NCI-H748 (cell line): ENCODE data around the gene CTSW.

Experiments used
- DNase-seq: peaks from one replicate; lab custom pipeline; 2025; ENCODE audit not compliant: unreplicated experiment; lab: John Stamatoyannopoulos, UW

CTSW gene

DNA sequence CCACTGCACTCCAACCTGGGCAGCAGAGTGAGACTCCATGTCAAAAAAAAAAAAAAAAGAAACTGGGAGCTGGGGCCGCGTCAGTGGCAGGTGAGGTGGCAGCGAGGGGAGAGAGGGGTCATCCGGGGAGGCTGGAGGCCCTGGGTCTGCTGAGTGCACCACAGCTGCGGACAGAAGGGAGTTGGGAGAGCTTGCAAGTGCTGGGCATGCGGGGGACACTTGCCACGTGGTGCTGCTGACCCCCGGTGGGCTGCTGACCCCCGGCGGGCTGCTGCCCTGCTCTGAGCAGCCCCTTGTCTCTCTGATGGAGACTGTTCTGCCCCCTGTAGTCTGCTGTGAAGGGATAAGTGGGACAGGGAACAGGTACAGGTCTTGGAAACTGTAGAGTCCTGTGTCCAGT lies 42.2 kb downstream of the CTSW start:
- no peak for DNase-seq

GRCh38 chr11:65922565-65922964 lies 42.9 kb downstream of the CTSW start:
- DNase-seq = no peak

GRCh38 chr11:65925397-65925796 lies 45.8 kb downstream of the CTSW start:
- DNase-seq = no peak

DNA sequence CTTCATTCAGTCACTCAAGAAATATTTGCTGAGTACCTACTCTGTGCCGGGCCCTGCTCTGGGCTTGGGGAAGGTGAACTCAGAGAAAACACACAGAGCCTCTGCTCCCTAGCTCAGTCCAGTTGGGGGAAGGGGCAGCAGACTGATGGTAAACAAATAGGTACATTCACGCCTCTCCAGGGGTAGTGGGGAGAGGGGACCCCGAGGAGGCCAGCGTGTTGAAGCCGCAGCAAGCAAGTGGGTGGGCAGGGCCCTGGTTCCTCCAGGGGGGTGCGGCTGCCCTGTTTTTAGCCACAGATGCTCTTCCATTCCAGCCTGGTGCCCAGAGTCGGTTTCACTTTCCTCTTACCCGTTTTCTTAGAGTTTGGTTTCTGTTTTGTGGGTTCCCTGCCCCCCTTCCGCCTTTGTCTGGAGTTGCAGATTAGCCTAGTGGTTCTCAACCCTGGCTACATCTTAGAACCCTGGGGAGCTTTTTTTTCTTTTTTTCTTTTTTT lies 48.3 kb downstream of the CTSW start:
- no peak for DNase-seq

DNA sequence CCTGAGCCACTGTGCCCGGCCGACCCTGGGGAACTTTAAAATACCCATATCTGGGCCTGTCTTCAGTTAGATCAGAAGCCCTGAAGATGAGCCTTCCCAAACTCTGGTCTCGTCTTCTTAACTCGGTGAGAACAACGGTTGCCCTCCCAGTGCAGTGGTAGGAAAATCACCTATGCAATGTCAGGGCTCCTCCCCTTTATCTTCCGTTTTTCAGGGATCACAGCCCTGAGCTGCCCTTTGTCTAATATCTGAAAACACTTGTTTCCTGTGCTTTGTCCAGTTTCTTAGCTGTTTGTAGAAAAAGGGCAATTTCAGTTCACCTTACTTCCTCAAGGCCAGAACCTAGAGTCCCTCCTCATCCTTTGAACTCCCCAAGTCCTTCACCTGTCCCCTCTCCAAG lies 49.0 kb downstream of the CTSW start:
- no peak for DNase-seq

DNA sequence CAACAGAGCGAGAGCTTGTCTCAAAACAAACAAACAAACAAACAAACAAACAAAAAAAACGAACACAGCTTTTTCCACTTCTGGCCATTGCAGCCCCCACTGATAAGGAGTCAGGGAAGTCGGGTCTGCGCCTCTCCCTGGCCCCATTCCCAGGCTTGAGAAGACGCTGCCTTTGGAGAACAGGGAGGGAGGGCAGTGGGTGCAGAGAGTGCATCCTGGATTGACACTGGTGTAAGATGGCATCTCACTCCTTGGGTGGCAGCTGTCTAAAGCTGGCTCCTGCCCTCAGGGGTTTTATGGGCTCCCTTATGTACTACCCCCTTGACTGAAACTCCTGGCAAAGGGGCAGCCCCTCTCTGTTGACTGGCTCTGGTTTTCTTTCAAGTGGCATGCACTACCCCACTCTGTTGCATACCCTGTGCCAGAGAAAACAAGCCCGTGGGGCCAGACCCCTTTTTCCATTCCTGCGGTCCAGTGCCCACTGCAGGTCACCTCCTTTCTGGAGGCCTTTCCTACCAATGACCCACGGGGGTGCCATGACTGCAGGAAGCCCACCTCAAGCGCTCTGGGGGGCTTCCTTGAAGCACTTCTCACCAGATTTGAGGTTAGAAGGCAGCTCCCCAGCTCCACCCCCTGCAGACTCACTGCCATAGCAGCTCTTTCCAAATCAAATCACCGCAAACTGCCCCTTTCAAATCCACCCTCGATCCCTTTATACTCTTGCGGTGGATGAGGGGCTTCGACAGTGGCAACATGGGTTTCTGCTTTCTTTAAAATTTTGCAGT lies 52.3 kb downstream of the CTSW start:
- no peak for DNase-seq

- DNase-seq = peak; percentile 36
Measured at GRCh38 chr11:65932558-65932919, 52.9 kb downstream of the CTSW start.
